HepG2 (cell line): ENCODE results near the gene TOMM22. TPM values are rescaled to one million over a fixed set of nuclear protein-coding genes. Genes with fewer than 3 reads are reported as not detected.

Experiments
- ATAC-seq: fragments of 200-7000 bp; cut with Tn5 transposase; 3 replicates; pipeline ENCODE4 v1.9.1; 2020; ENCODE audit warnings: mild to moderate bottlenecking, moderate library complexity
- BruUV-seq: library from RNA; stranded (reverse); fragments of 400-500 nt; replicated peaks from 2 replicates; lab custom pipeline; 2021; lab: Mats Ljungman, UMichigan
- CTCF ChIA-PET: fragments of 300-600 bp; formaldehyde crosslinking; extraction: SDS; loops from one replicate; lab custom pipeline; 2021; ENCODE audit warnings: low total read pairs, inconsistent platforms, low intra/inter-chr PET ratio; lab: Yijun Ruan, JAX
- POLR2A ChIA-PET: fragments of 350-600 bp; sonication (Branson Sonifier 250); formaldehyde crosslinking; loops from one replicate; lab custom pipeline; 2020; ENCODE audit warnings: antibody characterized with exemption, inconsistent platforms; lab: Yijun Ruan, JAX
- DNase-seq: peaks from one replicate; pipeline ENCODE4 v3.0.0-alpha.2; 2015; ENCODE audit warnings: low spot score
- FAIRE-seq: peaks from 3 replicates; lab custom pipeline; 2011; peaks lifted over from hg19 to GRCh38; lab: Jason Lieb, UNC
- H2AFZ ChIP-seq: one replicate; pipeline ENCODE4 v1.6.1; 2011; ENCODE audit warnings: low read length, inconsistent platforms
- H3K27ac ChIP-seq: fragments of 300-600 bp; 3 replicates; pipeline ENCODE4 v1.8.0; 2011; ENCODE audit warnings: mixed run types, mild to moderate bottlenecking, mixed read lengths, low read length, inconsistent platforms; ENCODE audit not compliant: insufficient read depth; ENCODE audit errors: extremely low read length
- H3K27me3 ChIP-seq, 2 experiments: fragments of 200-600 bp in 1 of 2; 2 replicates in 1 of 2; 3 replicates in 1 of 2; pipeline versions ENCODE4 v1.6.0 to v1.8.0; 2011; ENCODE audit warnings: low read length in 2 of 2, mild to moderate bottlenecking in 2 of 2, moderate library complexity in 2 of 2, inconsistent platforms in 1 of 2; ENCODE audit not compliant: insufficient read depth in 2 of 2, control insufficient read depth in 1 of 2
- H3K36me3 ChIP-seq, 2 experiments: fragments of 200-600 bp in 1 of 2; replicated peaks in 1 of 2; 2 replicates in 1 of 2; 3 replicates in 1 of 2; pipeline versions ENCODE4 v1.5.1 to v1.8.0; 2011; ENCODE audit warnings: low read length in 2 of 2, inconsistent platforms in 1 of 2; ENCODE audit not compliant: insufficient read depth in 2 of 2, control insufficient read depth in 1 of 2
- H3K4me1 ChIP-seq: 2 replicates; pipeline ENCODE4 v1.5.1; 2012; ENCODE audit warnings: low read length, inconsistent platforms; ENCODE audit not compliant: insufficient read depth
- H3K4me2 ChIP-seq: 2 replicates; pipeline ENCODE4 v1.6.0; 2011; ENCODE audit warnings: low read depth, low read length, inconsistent platforms
- H3K4me3 ChIP-seq, 3 experiments: fragments of 200-600 bp in 1 of 3; sonication (generic), shearing (Covaris generic) in 1 of 3; replicated peaks in 1 of 3; 2 replicates each; pipeline ENCODE4 v1.5.1; 2011 to 2016; ENCODE audit warnings: low read length in 3 of 3, inconsistent platforms in 2 of 3, low read depth in 2 of 3, mild to moderate bottlenecking in 2 of 3, control low read depth in 1 of 3, mixed read lengths in 1 of 3; ENCODE audit not compliant: insufficient read depth in 1 of 3
- H3K79me2 ChIP-seq: one replicate; pipeline ENCODE4 v1.6.1; 2011; ENCODE audit warnings: low read length, inconsistent platforms; ENCODE audit not compliant: insufficient read depth
- H3K9ac ChIP-seq: 2 replicates; pipeline ENCODE4 v1.6.0; 2011; ENCODE audit warnings: mild to moderate bottlenecking, low read depth, low read length, inconsistent platforms; ENCODE audit not compliant: insufficient read depth
- H3K9me3 ChIP-seq: 2 replicates; pipeline ENCODE4 v1.5.1; 2012; ENCODE audit warnings: mild to moderate bottlenecking, low read length
- H4K20me1 ChIP-seq: 2 replicates; pipeline ENCODE4 v1.6.0; 2011; ENCODE audit warnings: inconsistent platforms, mild to moderate bottlenecking, low read length, moderate library complexity; ENCODE audit not compliant: insufficient read depth
- CHD4 ChIP-seq: fragments of 200-600 bp; sonication (generic); IDR thresholded peaks from 2 replicates; pipeline ENCODE4 v1.7.0; 2017; ENCODE audit warnings: mild to moderate bottlenecking, low read length, borderline replicate concordance
- CSRNP1 ChIP-seq: sonication (generic); formaldehyde crosslinking; IDR thresholded peaks from 2 replicates; pipeline ENCODE4 v1.8.1; 2023; ENCODE audit warnings: mild to moderate bottlenecking, missing genetic modification reagents
- FOXC1 ChIP-seq: sonication (generic); formaldehyde crosslinking; IDR thresholded peaks from 2 replicates; pipeline ENCODE4 v1.8.0; 2022; ENCODE audit warnings: mild to moderate bottlenecking, missing genetic modification reagents, borderline replicate concordance
- KLF11 ChIP-seq: IDR thresholded peaks from 2 replicates; pipeline ENCODE4 v1.6.1; 2016; ENCODE audit warnings: missing compliant biosample characterization
- MTF2 ChIP-seq: sonication (generic); formaldehyde crosslinking; IDR thresholded peaks from 2 replicates; pipeline ENCODE4 v1.5.0; 2020; ENCODE audit warnings: missing genetic modification reagents, borderline replicate concordance
- NCOR1 ChIP-seq: fragments of 200-600 bp; sonication (generic); IDR thresholded peaks from 2 replicates; pipeline ENCODE4 v1.7.0; 2017; ENCODE audit warnings: antibody characterized with exemption, low read length, borderline replicate concordance
- RAD51 ChIP-seq: fragments of 450-650 bp; IDR thresholded peaks from 2 replicates; pipeline ENCODE4 v1.6.1; 2016; ENCODE audit warnings: borderline replicate concordance
- RARG ChIP-seq: sonication (generic); formaldehyde crosslinking; IDR thresholded peaks from 2 replicates; pipeline ENCODE4 v1.4.0; 2020; ENCODE audit warnings: low read depth, mild to moderate bottlenecking, missing genetic modification reagents
- RFXANK ChIP-seq: IDR thresholded peaks from 2 replicates; pipeline ENCODE4 v1.6.1; 2016
- SNAPC2 ChIP-seq: sonication (generic); formaldehyde crosslinking; IDR thresholded peaks from 2 replicates; pipeline ENCODE4 v1.8.1; 2022; ENCODE audit warnings: mild to moderate bottlenecking, missing genetic modification reagents
- TAF1 ChIP-seq: sonication (generic); formaldehyde crosslinking; IDR thresholded peaks from 2 replicates; pipeline ENCODE4 v1.4.0; 2020; ENCODE audit warnings: missing genetic modification reagents
- TBP ChIP-seq: sonication (generic); formaldehyde crosslinking; IDR thresholded peaks from 2 replicates; pipeline ENCODE4 v1.5.0; 2020; ENCODE audit warnings: missing genetic modification reagents
- ZNF274 ChIP-seq: sonication (generic); formaldehyde crosslinking; IDR thresholded peaks from 2 replicates; pipeline ENCODE4 v1.5.1; 2020; ENCODE audit warnings: mild to moderate bottlenecking, missing genetic modification reagents
- ZNF441 ChIP-seq: sonication (generic); formaldehyde crosslinking; IDR thresholded peaks from 2 replicates; pipeline ENCODE4 v1.7.0; 2021; ENCODE audit warnings: missing genetic modification reagents, borderline replicate concordance
- ZNF564 ChIP-seq: sonication (generic); formaldehyde crosslinking; IDR thresholded peaks from 2 replicates; pipeline ENCODE4 v1.8.1; 2023; ENCODE audit warnings: mild to moderate bottlenecking, missing genetic modification reagents
- ZNF687 ChIP-seq: sonication (generic); formaldehyde crosslinking; IDR thresholded peaks from 2 replicates; pipeline ENCODE4 v1.5.1; 2020; ENCODE audit warnings: mild to moderate bottlenecking, missing genetic modification reagents, moderate library complexity
- WGBS: methylation state at CpG from one replicate; pipeline ENCODE4 v1.1.6; 2017; ENCODE audit warnings: low lambda C conversion rate; 5-methylcytosine and 5-hydroxymethylcytosine counted together
- in situ Hi-C: cut with HindIII; loops from 2 replicates; pipeline ENCODE4 v1.10.0; 2017; ENCODE audit warnings: low pct_unique_long_range_greater_than_20kb; ENCODE audit not compliant: extremely low pct_ligation_motif_present
- intact Hi-C: fragments of 100-400 bp; cut with micrococcal nuclease; formaldehyde crosslinking; loops from one replicate; pipeline ENCODE4 v1.10.0; 2022; ENCODE audit not compliant: unreplicated experiment
- polyA plus RNA-seq, 8 experiments: library from polyadenylated mRNA; depleted of rRNA in 3 of 8; stranded (reverse) in 7 of 8; unstranded in 1 of 8; fragments of >200 nt; fragmentation: Illumina TruSeq in 4 of 8; extraction: Trizol in 4 of 8; gene quantifications; 2 replicates each; pipeline versions ENCODE4 v1.2.1 to v1.2.3, GENCODE V29; 2011 to 2016; ENCODE audit warnings: low read depth in 4 of 8, missing spikeins in 1 of 8, mixed read lengths in 1 of 8; ENCODE audit not compliant: insufficient read depth in 1 of 8
- total RNA-seq, 5 experiments: library from RNA; depleted of rRNA; stranded (reverse); fragments of >200 nt; fragmentation: Illumina TruSeq; extraction: Trizol; gene quantifications; 2 replicates each; pipeline ENCODE4 v1.2.3, GENCODE V29; 2016; ENCODE audit warnings: low read depth in 1 of 5

TOMM22 gene
- total and polyA plus RNA-seq, 2 of the 13 experiments (the other 11 are each of a cell fraction or from before 2014, with no cell fraction given): 46.9 to 118 TPM

GRCh38 chr22:38712486-38713207 is 30.9 kb downstream of the TOMM22 start:
- intact Hi-C loops: no loop called here
- Histone ChIP-seq H2AFZ (no peak overlapping the region), H3K36me3 (peaks cover 35 to 54% of the 10 kb centered on the region in 2 experiments), H3K9ac (no peak overlapping the region), H3K79me2 (peaks cover 81% of the 10 kb centered on the region)
- POLR2A ChIA-PET: no interaction called here
- FAIRE-seq: no peak
- no peak for TF ChIP-seq RAD51
- no peak for TF ChIP-seq CHD4
- TF ChIP-seq FOXC1 (CRISPR knock-in tag): no peak
- no peak for TF ChIP-seq CSRNP1 (CRISPR knock-in tag)
- no peak for TF ChIP-seq RFXANK (CRISPR knock-in tag)
- TF ChIP-seq KLF11 (CRISPR knock-in tag): no peak
- no peak for TF ChIP-seq TAF1
- no peak for TF ChIP-seq RARG (CRISPR knock-in tag)
- no peak for TF ChIP-seq ZNF687 (CRISPR knock-in tag)
- TF ChIP-seq TBP (CRISPR knock-in tag): no peak
- no peak for TF ChIP-seq ZNF274 (CRISPR knock-in tag)
- TF ChIP-seq NCOR1: no peak
- no peak for TF ChIP-seq ZNF564 (CRISPR knock-in tag)
- TF ChIP-seq SNAPC2 (CRISPR knock-in tag): no peak
- TF ChIP-seq ZNF441 (CRISPR knock-in tag): no peak
- no peak for TF ChIP-seq MTF2 (CRISPR knock-in tag)
- TF ChIP-seq, all 625 proteins: peak for 0
- in situ Hi-C loops: no loop called here
- Histone ChIP-seq H3K4me3 (no peak overlapping the region), H3K27me3 (no peaks in the 10 kb centered on the region), H3K4me2 (no peak overlapping the region), H3K27ac (no peak overlapping the region), H3K4me1 (peaks cover 15% of the 10 kb centered on the region), H3K9me3 (no peaks in the 10 kb centered on the region), H4K20me1 (peaks cover 75% of the 10 kb centered on the region)
- BruUV-seq: no TSS peak
- CTCF ChIA-PET: no interaction called here
- 98% methylated on average over 11 of the region's 11 CpGs for WGBS
- ATAC-seq (no peak), DNase-seq (no peak)
